Type B pancreatic cell (in vitro differentiated cells): Measurements from ENCODE around the gene PRR5L. TPM values are rescaled to one million over a fixed set of nuclear protein-coding genes. Genes with fewer than 3 reads are reported as not detected.

ENCODE experiments used
- DNase-seq: peaks from one replicate; pipeline ENCODE4 v3.0.0; 2021; ENCODE audit warnings: mixed read lengths; ENCODE audit not compliant: unreplicated experiment; ENCODE audit errors: extremely low spot score
- H3K27ac Mint-ChIP-seq: 2 replicates; pipeline ENCODE4 v1.8.0; 2021; ENCODE audit warnings: mild to moderate bottlenecking, mixed read lengths
- H3K27me3 Mint-ChIP-seq: 2 replicates; pipeline ENCODE4 v1.8.0; 2021; ENCODE audit warnings: mixed read lengths
- H3K36me3 Mint-ChIP-seq: 2 replicates; pipeline ENCODE4 v1.8.0; 2021; ENCODE audit warnings: mixed read lengths
- H3K4me1 Mint-ChIP-seq: one replicate; pipeline ENCODE4 v1.8.0; 2021; ENCODE audit warnings: mixed read lengths; ENCODE audit not compliant: unreplicated experiment
- H3K4me3 Mint-ChIP-seq: 2 replicates; pipeline ENCODE4 v1.8.0; 2021; ENCODE audit warnings: mild to moderate bottlenecking, mixed read lengths
- H3K9me3 Mint-ChIP-seq: 2 replicates; pipeline ENCODE4 v1.8.0; 2021; ENCODE audit warnings: mixed read lengths
- total RNA-seq: library from RNA; stranded (reverse); gene quantifications from 2 replicates; pipeline ENCODE4 v1.2.1, GENCODE V29; 2021; ENCODE audit warnings: low replicate concordance
- TF ChIP-seq, protein P1 (sequence below): fragments of 200-600 bp; sonication (generic); conservative IDR thresholded peaks from 2 replicates; pipeline ENCODE4 v1.5.0; 2021; ENCODE audit warnings: antibody characterized with exemption, mild to moderate bottlenecking

Gene PRR5L
- total RNA-seq, 1 donor from 2014 or later = 11.0 TPM

GRCh38 chr11:36456156-36456555, 160.1 kb downstream of the PRR5L start:
- Mint-ChIP-seq H3K4me1 (peaks cover 31% of the 10 kb centered on the region), H3K36me3 (peaks cover 4% of the 10 kb centered on the region), H3K27me3 (peaks cover 4% of the 10 kb centered on the region), H3K4me3 (no peak overlapping the region), H3K27ac (no peak overlapping the region), H3K9me3 (no peaks in the 10 kb centered on the region)
- TF ChIP-seq, protein P1, sequence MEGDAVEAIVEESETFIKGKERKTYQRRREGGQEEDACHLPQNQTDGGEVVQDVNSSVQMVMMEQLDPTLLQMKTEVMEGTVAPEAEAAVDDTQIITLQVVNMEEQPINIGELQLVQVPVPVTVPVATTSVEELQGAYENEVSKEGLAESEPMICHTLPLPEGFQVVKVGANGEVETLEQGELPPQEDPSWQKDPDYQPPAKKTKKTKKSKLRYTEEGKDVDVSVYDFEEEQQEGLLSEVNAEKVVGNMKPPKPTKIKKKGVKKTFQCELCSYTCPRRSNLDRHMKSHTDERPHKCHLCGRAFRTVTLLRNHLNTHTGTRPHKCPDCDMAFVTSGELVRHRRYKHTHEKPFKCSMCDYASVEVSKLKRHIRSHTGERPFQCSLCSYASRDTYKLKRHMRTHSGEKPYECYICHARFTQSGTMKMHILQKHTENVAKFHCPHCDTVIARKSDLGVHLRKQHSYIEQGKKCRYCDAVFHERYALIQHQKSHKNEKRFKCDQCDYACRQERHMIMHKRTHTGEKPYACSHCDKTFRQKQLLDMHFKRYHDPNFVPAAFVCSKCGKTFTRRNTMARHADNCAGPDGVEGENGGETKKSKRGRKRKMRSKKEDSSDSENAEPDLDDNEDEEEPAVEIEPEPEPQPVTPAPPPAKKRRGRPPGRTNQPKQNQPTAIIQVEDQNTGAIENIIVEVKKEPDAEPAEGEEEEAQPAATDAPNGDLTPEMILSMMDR = no peak
- peak; percentile 47 for DNase-seq

DNA sequence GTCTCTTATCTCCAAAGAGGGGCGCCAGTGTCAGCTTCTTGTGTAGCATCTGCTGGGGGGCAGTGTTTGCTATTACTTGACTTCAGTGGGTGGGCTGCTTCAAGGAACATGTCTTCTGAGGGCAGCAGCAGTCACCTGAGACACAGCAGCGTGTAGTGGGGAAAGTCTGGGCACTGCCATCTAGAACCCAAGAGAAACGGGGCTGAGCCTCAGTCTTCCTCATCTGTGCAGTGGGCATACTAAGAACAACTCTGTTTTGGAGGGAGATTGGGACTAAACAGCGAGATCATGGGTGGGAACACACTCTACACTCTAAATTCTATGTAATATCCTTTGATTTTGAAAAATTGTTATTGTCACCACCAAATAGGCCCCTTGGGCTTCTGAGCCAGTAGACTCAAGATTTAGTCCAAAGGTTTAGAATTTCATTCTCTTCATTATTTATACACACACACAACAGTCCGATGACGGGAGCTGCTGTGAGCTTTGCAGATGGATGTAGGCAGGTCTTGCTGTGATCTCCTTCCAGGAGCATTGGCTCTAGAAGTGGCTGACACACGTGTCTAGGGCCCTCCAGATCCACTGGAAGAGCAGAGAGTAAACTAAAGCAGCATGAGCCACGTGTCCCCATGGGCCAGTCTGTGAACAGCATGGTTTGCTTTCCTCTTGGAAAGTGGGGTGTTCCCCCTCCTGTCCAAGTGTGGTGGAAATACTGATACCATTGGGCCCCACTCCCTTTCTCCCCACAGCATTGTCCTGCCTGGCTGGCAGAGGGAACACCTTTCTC, 162.2 kb downstream of the PRR5L start:
- Mint-ChIP-seq H3K4me3 (no peak overlapping the region), H3K4me1 (peaks cover 18% of the 10 kb centered on the region), H3K27ac (no peak overlapping the region), H3K27me3 (peaks cover 4% of the 10 kb centered on the region), H3K36me3 (peaks cover under 1% of the 10 kb centered on the region), H3K9me3 (no peaks in the 10 kb centered on the region)
- peak; percentile 50 for DNase-seq
- TF ChIP-seq, protein P1 = no peak

- TF ChIP-seq, protein P1 = no peak
- no peak overlapping the region for H3K4me3 Mint-ChIP-seq
- H3K4me1 Mint-ChIP-seq = peaks cover 13% of the 10 kb centered on the region
- no peaks in the 10 kb centered on the region for H3K9me3 Mint-ChIP-seq
- peak; percentile 29 for DNase-seq
- peaks cover 4% of the 10 kb centered on the region for H3K27me3 Mint-ChIP-seq
- no peak overlapping the region for H3K27ac Mint-ChIP-seq
- H3K36me3 Mint-ChIP-seq = peaks cover 3% of the 10 kb centered on the region
Measured at GRCh38 chr11:36459046-36459445, 163.0 kb downstream of the PRR5L start.

GRCh38 chr11:36460220-36460619, 164.1 kb downstream of the PRR5L start:
- Mint-ChIP-seq H3K4me1 (peaks cover 3% of the 10 kb centered on the region), H3K27me3 (peaks cover 4% of the 10 kb centered on the region), H3K36me3 (peaks cover 3% of the 10 kb centered on the region), H3K27ac (no peak overlapping the region), H3K4me3 (no peak overlapping the region), H3K9me3 (no peaks in the 10 kb centered on the region)
- peak; percentile 27 for DNase-seq
- TF ChIP-seq, protein P1 = no peak

- Mint-ChIP-seq H3K36me3 (peaks cover 3% of the 10 kb centered on the region), H3K9me3 (no peaks in the 10 kb centered on the region), H3K4me1 (no peaks in the 10 kb centered on the region), H3K4me3 (no peak overlapping the region), H3K27ac (no peak overlapping the region), H3K27me3 (peaks cover 4% of the 10 kb centered on the region)
- no peak for DNase-seq
- TF ChIP-seq, protein P1 = no peak
Measured at GRCh38 chr11:36462321-36462720, 166.2 kb downstream of the PRR5L start.
